Activated T-helper 2 cell treated with anti-CD3 and anti-CD28 coated beads, Interferon-gamma antibody, Interleukin-2, Interleukin-4, amounts not matched to agents 10 μg/mL and 5 μg/mL and 100 μg/mL, durations not matched to agents 14 hours and 24 hours and 36 hours (primary cell): ENCODE results near the gene NDNF. TPM values are rescaled to one million over a fixed set of nuclear protein-coding genes. Genes with fewer than 3 reads are reported as not detected.

Source experiments
- DNase-seq: peaks from one replicate; pipeline ENCODE4 v3.0.0; 2021; ENCODE audit warnings: low spot score
- H3K27ac Mint-ChIP-seq: one replicate; pipeline ENCODE4 v1.8.0; 2021; ENCODE audit warnings: mixed read lengths
- H3K27me3 Mint-ChIP-seq: one replicate; pipeline ENCODE4 v1.8.0; 2021; ENCODE audit warnings: low read depth, mixed read lengths
- H3K36me3 Mint-ChIP-seq: one replicate; pipeline ENCODE4 v1.8.0; 2021; ENCODE audit warnings: low read depth, mixed read lengths
- H3K4me1 Mint-ChIP-seq: one replicate; pipeline ENCODE4 v1.8.0; 2021; ENCODE audit warnings: low read depth, mixed read lengths
- H3K4me3 Mint-ChIP-seq: one replicate; pipeline ENCODE4 v1.8.0; 2021; ENCODE audit warnings: low read depth, mild to moderate bottlenecking, moderate library complexity, mixed read lengths
- H3K9me3 Mint-ChIP-seq: one replicate; pipeline ENCODE4 v1.8.0; 2021; ENCODE audit warnings: mixed read lengths
- intact Hi-C: fragments of 100-400 bp; cut with micrococcal nuclease; formaldehyde crosslinking; loops from one replicate; pipeline ENCODE4 v1.15.1; 2023
- total RNA-seq: library from RNA; stranded (reverse); gene quantifications from 2 replicates; pipeline ENCODE4 v1.2.3, GENCODE V29; 2022

Gene NDNF
- total RNA-seq, 1 donor from 2014 or later = 0.78 TPM

GRCh38 chr4:120995266-120996010 lies 76.9 kb downstream of the NDNF start:
- no peaks in the 10 kb centered on the region for H3K4me1 Mint-ChIP-seq
- intact Hi-C loops = no loop called here
- H3K27me3 Mint-ChIP-seq = peaks cover 5% of the 10 kb centered on the region
- H3K4me3 Mint-ChIP-seq = no peak overlapping the region
- H3K9me3 Mint-ChIP-seq = no peaks in the 10 kb centered on the region
- H3K36me3 Mint-ChIP-seq = no peaks in the 10 kb centered on the region
- no peak overlapping the region for H3K27ac Mint-ChIP-seq
- no peak for DNase-seq

GRCh38 chr4:120994521-120994920 lies 77.8 kb downstream of the NDNF start:
- Mint-ChIP-seq H3K4me3 (no peak overlapping the region), H3K4me1 (no peaks in the 10 kb centered on the region)

GRCh38 chr4:120991885-120992284 lies 80.5 kb downstream of the NDNF start:
- DNase-seq = no peak
- no peak overlapping the region for H3K4me3 Mint-ChIP-seq
- no peaks in the 10 kb centered on the region for H3K36me3 Mint-ChIP-seq
- no peaks in the 10 kb centered on the region for H3K4me1 Mint-ChIP-seq
- H3K27ac Mint-ChIP-seq = no peak overlapping the region
- peaks cover 9% of the 10 kb centered on the region for H3K27me3 Mint-ChIP-seq
- H3K9me3 Mint-ChIP-seq = no peaks in the 10 kb centered on the region
- intact Hi-C loops = no loop called here

More at GRCh38 chr4:120994521-120994920, 77.8 kb downstream of the NDNF start:
- no peaks in the 10 kb centered on the region for H3K36me3 Mint-ChIP-seq
- H3K9me3 Mint-ChIP-seq = no peaks in the 10 kb centered on the region
- DNase-seq = no peak
- H3K27ac Mint-ChIP-seq = no peak overlapping the region
- peaks cover 3% of the 10 kb centered on the region for H3K27me3 Mint-ChIP-seq
- intact Hi-C loops = no loop called here

- intact Hi-C loops = no loop called here
- H3K27ac Mint-ChIP-seq = no peak overlapping the region
- H3K36me3 Mint-ChIP-seq = no peaks in the 10 kb centered on the region
- H3K9me3 Mint-ChIP-seq = no peaks in the 10 kb centered on the region
- H3K4me1 Mint-ChIP-seq = no peaks in the 10 kb centered on the region
- H3K27me3 Mint-ChIP-seq = peaks cover 11% of the 10 kb centered on the region
- H3K4me3 Mint-ChIP-seq = no peak overlapping the region
- no peak for DNase-seq
Measured at GRCh38 chr4:120990246-120990645, 82.1 kb downstream of the NDNF start.

Other genes with a start within 250 kb of the NDNF start
- gene PRDM5, start 149.8 kb downstream of the NDNF start, total RNA-seq = 0.18 TPM in 1 of 2 replicates, not detected in the other
- gene TNIP3, start 91.8 kb upstream of the NDNF start, total RNA-seq = 9.2 TPM in 2 replicates